ENCODE results near the gene C12orf56.

The C12orf56 gene

DNA sequence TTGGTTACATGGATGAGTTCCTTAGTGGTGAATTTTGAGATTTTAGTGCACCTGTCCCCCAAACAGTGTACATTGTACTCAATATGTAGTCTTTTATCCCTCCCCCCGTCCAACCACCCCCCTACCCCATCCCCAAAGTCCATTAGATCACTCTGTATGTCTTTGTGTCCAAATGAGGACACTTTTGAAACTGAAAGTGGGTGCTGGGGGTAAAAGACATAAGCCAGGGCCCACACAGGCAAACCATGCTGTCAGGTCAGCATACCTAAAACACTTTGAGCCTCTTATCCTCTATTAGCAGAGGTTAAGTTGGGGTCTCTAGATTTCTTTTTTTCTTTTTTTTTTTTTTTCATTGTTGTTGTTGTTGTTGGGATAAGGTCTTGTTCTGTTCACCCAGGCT, 137.2 kb downstream of the C12orf56 start:
- TF ChIP-seq CTCF (conservative IDR thresholded peaks at IDR 0.05), result no peak
- TF ChIP-seq ZFX (IDR thresholded peaks at IDR 0.05), result no peak
- no peak overlapping the region for H3K27ac ChIP-seq

GRCh38 chr12:64252681-64253080, 137.9 kb downstream of the C12orf56 start:
- TF ChIP-seq CTCF (conservative IDR thresholded peaks at IDR 0.05) (no peak), ZFX (IDR thresholded peaks at IDR 0.05) (no peak)
- H3K27ac ChIP-seq, result no peak overlapping the region

DNA sequence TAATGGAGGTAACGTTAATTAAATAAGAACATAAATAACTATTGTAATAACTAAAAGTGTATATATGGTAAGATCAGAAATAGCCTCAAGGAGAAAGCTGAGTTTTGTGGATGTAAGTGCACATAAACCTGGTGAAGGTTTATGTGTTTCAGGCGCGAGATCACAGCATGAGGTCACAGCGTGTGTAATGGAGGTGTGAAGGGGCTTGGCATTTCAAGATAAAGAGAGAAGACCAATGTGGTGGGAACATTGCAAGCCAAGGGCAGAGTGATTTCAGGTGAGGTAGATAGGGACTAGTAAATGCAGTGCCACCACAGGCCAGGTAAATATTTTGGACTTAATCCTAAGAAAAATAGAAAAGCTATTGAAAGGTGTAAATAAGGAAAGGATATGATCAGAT, 146.7 kb downstream of the C12orf56 start:
- no peak overlapping the region for H3K27ac ChIP-seq
- no peak for TF ChIP-seq ZFX (IDR thresholded peaks at IDR 0.05)
- no peak for TF ChIP-seq CTCF (conservative IDR thresholded peaks at IDR 0.05)

- TF ChIP-seq ZFX (IDR thresholded peaks at IDR 0.05) (no peak), CTCF (conservative IDR thresholded peaks at IDR 0.05) (no peak)
- H3K27ac ChIP-seq, result no peak overlapping the region
These were observed 149.8 kb downstream of the C12orf56 start for GRCh38 chr12:64240781-64241180.

- H3K27ac ChIP-seq, result no peak overlapping the region
- TF ChIP-seq CTCF (conservative IDR thresholded peaks at IDR 0.05), result no peak
- no peak for TF ChIP-seq ZFX (IDR thresholded peaks at IDR 0.05)
These were observed 153.2 kb downstream of the C12orf56 start for GRCh38 chr12:64237382-64237781.

- no peak; the same call in 1 of the 2 replicates for TF ChIP-seq CTCF (conservative IDR thresholded peaks at IDR 0.05)
- no peak for TF ChIP-seq ZFX (IDR thresholded peaks at IDR 0.05)
- no peak overlapping the region for H3K27ac ChIP-seq
These were observed 154.0 kb downstream of the C12orf56 start for GRCh38 chr12:64236549-64236948.

- no peak overlapping the region for H3K27ac ChIP-seq
- TF ChIP-seq CTCF (conservative IDR thresholded peaks at IDR 0.05) (no peak), ZFX (IDR thresholded peaks at IDR 0.05) (no peak)
These were observed 158.4 kb downstream of the C12orf56 start for GRCh38 chr12:64232196-64232595.

Measured in C4-2B (cell line).